Panc1 (cell line): ENCODE results near the gene SLC39A5.

Experiments used
- CTCF ChIP-seq: fragments of 450-650 bp; IDR thresholded peaks from 2 replicates; pipeline ENCODE4 v1.5.1; 2017; ENCODE audit warnings: mild to moderate bottlenecking
- POLR2AphosphoS5 ChIP-seq: IDR thresholded peaks from 2 replicates; pipeline ENCODE4 v1.6.1; 2012; ENCODE audit warnings: mild to moderate bottlenecking, low read depth, low read length, moderate library complexity
- REST ChIP-seq, 2 experiments: IDR thresholded peaks; 2 replicates each; pipeline ENCODE4 v1.6.1; 2011 to 2012; ENCODE audit warnings: low read depth in 2 of 2, control low read depth in 1 of 2, low read length in 1 of 2, mild to moderate bottlenecking in 1 of 2, moderate library complexity in 1 of 2; ENCODE audit not compliant: insufficient read depth in 1 of 2
- SIN3A ChIP-seq: IDR thresholded peaks from 2 replicates; pipeline ENCODE4 v1.6.1; 2012; ENCODE audit warnings: low read depth, mild to moderate bottlenecking, low read length, moderate library complexity, borderline replicate concordance; ENCODE audit not compliant: insufficient read depth

GRCh38 chr12:56216461-56216860 is 13.4 kb upstream of the SLC39A5 start:
- no peak for TF ChIP-seq CTCF
- no peak for TF ChIP-seq SIN3A
- no peak for TF ChIP-seq REST (IDR thresholded peaks at IDR 0.05; ENCODE audit: insufficient read depth in 1 of 2, low read depth in 2 of 2, low read length in 1 of 2)
- no peak for TF ChIP-seq POLR2AphosphoS5
